IPS-NIHi11 (cell line): ENCODE results near the gene SLC9C1.
A peak's percentile ranks its signal among the peaks of the same experiment; 100 is the strongest.

Experiments
- DNase-seq: peaks from one replicate; pipeline ENCODE4 v3.0.0; 2012; ENCODE audit warnings: mixed read lengths, low spot score

The SLC9C1 gene

DNA sequence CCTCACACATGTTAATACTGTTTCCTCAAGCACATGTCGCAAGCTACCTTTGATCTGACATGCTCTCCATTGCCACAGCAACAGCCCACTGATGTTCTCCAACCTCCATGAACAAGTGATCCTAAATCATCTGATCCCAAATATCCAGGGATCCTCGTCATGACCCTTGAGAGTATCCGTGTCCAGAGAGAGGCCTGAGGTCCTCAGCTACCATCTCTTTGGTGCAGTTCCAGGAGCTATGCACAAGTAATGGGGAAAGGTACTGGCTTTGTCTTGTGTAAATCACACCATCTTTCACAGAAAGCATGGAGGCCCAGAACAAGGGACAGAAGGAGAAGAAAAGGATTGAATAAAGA, 163.4 kb downstream of the SLC9C1 start:
- no peak for DNase-seq

DNA sequence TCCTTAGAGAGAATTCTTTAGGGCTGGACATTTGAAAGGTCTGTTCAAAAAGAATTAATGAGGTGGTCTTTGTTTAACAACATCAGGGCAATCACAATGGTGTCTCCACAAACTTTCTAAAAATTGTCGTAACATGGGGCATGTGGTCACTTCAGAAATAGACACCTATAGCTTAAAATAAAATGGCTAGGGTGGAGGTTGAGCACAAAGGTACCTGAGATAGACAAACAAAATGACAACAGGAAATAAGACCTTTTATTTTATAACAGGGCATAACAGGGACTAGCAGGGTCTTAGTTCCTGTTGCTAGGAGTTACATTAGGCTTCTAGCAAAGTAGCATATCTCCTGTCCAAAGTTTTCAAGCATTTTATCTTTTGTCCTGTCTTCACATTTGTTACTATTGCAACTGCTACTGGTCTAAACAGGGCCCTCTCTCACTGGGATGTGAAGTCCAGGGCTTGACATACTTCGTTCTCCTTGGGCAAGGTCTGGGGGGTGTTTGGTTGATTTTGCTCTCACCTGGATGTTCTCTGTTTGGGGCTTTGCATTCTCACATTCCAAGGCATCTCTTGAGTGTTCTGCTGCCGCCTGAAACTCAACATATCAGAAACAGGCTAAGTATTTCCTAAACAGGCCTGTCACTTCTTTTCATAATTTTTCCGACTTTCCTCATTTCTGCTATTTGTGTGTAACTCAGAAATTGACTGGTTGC, 163.9 kb downstream of the SLC9C1 start:
- no peak for DNase-seq

DNA sequence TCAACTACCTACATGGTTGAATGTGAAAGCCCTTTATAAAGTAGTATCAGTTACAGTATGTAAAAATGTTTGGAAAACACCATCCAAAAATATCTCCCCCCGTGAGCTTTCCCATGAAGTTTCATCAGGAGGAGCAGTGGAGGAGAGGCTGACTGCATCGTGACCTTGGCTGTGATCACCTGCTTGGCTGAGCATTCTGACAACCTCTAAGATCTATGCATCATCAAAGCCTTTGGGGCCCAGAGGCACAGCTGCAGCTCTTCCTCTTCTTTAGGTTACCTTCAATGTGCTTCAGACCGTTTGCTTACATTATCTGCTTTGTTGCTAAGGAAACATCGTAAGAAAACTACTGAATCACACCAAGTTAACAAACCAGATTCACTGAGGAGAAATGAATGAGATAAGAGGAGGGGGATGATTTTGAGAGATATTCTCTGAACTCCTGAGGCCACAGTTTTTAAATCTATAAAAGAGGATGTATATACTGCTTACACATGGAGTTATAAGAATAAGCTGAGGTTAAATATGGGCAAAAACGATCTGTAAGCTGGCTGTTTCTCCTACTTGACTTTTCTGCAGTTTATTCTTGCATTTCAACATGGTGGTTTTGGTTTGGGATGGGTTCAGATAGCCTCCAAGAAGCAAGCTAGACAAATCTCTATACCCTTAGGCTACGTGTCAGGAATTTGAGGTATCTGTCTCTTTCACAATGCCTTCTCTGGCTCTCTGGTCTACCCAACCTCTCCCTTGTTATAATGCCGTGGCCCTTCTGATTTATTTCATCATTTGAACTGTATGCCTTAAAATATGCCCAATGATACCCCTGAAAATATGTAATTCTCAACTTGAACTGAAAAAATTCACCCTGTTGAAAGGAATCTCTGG, 164.9 kb downstream of the SLC9C1 start:
- no peak for DNase-seq

DNA sequence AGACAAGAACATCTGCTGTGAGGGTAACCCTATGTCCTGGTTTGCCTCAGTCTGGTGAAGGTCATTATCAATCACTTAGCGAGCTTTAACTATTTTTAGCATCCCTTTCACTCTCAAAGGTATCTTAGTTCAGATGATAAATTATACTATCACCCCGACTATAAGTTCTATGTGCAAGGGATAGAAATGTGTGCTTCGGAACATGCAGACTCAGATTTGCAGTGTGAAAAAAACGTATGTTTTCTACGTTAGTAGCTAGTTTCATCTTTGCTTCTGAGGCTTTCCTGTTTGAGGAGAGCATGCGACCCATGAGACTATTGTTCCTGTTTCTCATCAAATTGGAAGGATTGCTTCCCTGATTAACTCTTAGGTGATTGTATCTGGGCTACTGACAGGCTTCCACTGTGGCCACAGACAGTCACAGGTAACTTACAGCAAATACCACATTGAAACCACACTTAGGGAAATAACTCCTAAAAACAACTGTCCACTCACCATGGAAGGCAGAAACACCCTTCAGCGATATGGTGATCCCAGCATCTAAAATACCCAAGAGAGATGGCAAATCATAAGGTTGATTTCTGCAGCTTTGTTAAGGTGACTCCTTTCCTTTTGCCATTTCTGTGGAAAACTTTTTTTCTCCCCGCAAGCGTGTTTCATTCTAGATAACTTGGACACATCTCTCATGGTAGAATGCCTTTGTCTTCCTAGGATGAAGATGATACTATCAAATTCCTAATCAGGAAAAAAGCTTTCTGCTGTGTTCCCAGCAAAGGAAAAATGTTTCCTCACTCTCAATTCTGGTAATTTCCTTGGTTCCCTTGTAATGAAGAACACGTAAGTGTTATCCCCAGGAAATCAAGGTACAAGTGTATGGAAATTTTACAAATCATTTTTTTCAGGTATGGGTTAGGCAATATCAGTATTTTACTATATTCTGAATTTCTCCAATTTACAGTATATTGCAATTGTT, 166.2 kb downstream of the SLC9C1 start:
- DNase-seq: no peak

DNA sequence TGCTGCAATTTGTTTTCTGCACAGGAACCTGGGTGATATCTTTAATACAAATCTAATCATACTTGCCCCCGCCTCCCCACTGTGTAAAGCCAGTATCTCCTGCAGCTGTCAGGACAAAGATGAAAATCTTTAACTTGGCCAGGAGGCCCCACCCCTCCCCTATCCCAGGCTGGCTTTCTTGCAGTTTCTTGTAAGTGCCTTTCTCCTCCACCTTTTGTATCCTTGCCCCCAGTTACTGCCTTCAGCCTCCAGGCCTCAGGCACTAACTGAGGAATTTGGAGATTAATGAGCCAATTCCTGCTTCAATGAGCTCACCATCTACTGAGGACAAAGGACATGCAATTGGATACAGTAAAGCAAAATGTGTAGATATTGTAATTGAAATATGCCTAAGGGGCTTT, 167.5 kb downstream of the SLC9C1 start:
- peak; percentile 42 for DNase-seq

DNA sequence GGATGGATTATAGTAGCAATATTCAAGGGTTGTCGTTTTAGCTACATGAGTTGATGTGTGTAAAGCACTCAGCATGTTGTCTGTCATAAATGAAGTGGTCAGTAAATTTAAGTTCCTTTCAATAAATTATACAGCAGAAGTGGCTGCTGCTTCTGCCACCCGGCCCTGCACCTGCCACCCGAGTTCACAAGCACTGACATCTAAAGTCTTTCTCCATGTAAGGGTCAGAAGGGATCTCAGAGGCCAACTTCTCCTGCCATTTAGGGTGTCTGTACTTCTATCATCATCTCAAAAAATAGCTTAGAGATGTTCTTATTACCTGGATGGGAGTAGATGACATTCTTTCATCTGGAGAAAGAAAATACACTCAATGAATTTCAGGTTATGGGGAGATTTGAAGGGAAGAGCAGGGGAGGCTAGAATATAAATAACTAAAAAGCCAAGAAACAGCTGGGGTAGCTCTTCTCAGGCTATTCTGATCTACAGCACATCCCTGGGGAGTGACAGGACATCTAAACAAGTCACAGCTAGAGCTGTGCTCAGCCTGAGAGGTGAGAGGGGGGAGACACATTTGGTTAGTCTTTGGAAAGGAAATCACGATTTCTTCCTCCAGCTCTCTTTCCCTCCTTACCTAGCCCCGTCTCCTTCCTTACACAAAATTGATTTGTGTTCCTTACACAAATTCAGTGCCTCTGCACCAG, 169.0 kb downstream of the SLC9C1 start:
- no peak for DNase-seq

DNA sequence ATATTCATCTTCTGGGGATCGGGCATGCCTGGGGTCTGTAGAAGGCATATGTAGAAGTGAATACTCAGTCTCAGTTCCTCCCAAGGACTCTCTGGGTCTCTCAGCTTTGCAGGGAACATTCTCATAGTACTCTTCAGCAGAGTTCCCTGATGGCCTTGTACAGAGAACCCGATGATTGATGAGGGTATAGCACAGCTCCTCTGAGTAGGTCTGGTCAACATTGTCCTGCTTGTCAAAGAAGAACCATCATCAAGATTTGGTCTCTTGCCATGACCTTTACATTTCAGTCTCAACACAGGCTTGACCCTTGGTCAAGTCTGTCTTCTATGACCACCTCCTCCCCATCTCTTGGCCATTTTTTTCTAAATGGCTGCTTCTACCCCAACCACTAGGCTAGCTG, 170.5 kb downstream of the SLC9C1 start:
- DNase-seq: no peak

DNA sequence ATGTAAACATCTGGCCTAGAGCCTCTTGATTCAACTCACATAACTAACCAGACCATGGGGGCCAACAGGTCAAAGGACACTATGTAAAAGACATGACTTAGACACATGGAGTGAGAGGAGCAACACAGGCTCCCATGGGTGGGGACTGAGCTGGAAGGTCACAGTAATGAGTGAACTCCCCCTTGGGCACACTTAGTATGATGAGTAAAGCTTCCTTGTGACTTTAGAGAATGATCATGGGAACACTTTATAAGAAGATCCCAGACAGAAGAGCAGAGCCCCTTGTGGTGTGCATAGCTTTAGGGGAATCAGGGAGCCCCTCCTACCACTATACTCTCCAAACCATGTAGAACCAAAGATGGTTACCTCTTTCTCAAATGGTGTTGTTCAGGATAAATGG, 171.1 kb downstream of the SLC9C1 start:
- DNase-seq: no peak

DNA sequence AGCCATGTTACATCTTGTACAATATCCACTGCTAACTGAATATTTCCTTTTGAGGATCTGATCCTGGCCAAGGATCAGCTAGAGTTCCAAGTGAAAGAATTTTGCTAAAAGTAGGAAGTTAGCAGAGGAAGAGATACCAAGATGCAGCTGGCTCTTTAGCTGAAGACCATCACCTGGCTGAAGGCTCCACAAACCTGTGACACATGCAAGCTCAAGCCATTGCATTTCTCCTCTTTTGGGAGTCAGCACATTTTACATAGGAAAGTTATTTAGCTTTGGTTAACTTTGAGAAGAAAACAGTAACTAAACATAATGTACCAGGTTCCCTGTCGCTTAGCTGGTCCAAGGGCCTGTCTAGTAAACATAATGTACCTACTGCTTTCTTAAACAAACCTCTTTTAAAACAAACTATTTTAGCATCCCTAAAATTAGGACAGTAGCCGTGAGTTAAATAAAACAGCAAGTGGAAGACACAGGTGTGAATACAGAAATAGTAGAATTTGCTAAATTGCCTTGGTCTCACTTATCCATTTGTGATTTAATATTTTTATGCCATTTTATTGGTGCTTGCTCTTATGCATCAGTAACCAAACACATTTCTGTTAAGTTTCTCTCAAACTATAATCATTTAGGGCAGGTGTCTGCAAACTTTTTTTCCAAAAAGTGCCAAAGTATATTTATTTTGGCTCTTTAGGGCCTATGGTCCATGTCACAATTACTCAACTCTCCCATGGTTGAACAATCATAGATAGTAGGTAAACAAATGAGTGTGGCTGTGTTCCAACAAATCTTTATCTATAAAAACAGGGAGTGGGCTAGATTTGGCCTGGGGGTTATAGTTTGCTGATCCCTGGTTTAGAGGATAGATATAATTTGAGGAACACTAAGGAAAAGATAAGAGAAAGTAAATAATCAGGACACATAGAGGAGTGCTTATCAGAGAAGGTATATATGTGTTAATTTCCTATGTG, 172.2 kb downstream of the SLC9C1 start:
- no peak for DNase-seq

DNA sequence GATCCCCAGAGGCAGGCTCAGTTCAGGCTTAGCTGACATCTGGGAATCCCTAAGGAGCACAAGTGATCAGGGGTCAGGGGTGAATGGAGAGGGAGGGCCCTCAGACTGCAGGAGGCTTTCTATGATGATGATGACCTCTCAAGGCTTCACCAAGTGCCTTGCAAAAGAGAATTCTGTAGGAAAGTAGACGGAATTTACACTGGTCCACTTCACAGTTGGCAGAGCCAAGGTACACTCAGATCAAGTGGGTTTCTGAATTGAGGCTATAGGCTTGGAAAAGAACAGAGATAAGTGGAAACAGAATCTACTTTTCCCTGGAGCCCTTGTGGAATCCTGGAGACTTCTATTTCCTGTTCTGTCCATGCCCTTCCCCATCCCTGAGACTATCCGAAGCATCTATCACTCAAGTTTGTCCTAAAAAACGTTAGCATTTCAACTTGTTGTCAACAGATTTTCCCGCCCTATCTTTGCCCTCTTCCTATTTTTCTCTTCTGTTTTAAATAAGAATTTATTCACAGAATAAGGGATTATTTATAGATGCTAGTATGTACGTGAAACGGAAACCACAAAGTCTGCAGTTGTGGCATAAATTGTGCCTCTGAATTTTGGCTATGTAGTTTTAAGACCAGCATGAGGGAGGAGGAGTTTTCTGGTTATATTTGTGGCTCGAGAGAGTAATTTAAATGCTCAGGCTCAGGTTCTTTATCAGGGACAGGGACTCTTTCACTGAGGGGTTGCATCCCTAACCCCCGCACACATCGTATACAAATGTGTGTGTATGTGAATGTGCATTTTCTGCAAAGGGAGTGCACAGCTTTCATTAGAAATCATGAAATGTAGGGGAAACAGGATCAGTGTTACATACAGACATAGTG, 173.8 kb downstream of the SLC9C1 start:
- DNase-seq: no peak

DNA sequence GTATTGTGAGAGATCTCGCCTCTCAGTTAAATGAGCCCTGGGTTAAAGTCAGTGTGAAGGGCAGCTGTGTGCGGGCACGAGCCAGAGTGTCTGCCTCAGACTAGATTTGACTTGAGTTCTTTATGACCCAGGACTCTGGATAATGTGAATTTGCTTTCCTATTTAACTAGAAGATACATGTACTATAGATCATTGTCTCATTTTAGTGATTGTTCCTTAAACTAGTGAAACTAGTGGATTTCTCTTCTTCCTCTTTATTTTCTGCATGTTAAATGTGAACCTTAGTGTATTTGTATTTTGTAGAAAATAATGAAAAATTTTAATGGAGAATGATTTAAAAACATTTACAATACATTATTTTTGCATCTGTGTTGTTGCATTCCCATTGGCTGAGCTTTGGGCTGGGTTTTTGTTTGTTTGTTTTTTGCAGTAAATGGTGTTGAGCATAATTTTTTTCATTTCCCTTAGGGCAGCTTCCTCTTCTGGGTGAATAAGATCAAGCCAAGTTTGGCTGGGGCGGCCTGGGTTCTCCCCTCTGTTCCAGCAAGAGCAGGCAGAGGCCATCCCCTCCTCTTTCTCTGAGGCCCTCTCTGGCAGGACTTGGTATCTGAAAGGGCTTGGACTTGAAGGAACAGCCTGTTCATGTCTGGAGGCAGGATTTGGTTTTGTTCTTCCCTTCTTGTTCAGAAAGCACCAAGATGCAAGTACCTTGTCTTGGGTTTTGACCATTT, 176.0 kb downstream of the SLC9C1 start:
- DNase-seq: peak; percentile 28

DNA sequence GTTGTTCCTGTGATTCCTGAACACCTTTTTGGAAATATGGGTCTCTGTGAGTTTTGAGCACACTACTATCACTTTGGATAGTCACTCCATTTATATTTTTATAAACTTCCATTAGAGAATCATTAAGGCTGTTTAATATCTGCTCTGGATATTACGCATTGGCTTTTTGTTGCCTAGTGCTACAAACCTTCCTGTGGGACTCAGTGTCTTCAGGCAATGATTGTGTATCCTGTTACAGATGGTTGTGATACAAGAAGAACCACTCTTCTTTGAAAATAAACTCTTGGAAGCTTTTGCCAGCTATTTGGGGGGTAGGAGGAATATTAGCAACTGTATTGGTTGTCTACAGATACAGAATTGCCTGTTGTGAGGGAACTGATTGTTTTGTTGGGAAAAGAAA, 176.6 kb downstream of the SLC9C1 start:
- DNase-seq: no peak

DNA sequence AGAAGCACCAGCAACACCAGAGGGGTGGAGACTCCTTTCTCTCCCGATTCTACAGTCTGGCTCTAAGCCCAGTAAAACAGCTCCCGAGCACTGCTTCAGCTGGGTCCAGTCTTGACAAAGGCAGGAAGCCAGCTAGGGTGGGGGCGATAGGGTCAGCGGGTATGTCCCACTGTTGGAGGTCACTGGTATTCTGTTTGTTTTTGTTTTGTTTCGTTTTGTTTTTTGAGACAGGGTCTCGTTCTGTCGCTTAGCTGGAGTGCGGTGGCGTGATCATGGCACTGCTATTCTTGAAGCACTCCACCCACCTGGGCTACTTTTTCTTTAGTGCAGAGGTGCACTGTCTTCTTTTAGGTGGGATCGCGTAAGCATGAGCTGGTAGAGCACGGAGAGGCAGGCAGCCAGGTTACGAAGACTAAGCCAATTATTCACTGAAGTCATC, 177.2 kb downstream of the SLC9C1 start:
- DNase-seq: no peak

DNA sequence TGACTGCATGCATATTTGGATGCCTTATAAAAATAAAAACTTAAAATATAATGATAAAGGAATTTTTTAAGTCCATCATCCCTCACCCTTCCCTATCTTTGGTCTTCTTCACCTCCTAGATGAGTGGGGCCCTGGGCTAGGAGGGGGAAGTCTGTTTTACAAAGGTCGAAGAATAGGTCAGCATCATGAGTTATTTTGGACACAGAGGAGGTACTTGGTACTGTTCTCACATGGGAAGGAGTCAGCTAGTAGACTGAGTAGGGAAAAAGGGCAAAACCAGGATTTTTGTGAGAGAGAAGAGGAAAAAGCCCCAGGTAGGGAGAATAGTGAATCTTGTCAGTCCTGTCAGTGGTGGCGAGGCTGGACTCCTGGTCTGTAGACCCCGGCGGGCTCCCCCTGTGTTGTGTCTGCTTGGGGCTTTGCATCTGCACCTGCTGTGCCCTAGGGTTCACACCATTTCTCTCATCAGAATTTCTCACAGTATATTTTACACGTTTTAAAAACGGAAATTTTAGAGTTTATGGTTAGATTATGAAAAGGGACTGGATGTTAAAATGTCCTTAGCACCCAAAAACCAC, 178.1 kb downstream of the SLC9C1 start:
- DNase-seq: no peak

DNA sequence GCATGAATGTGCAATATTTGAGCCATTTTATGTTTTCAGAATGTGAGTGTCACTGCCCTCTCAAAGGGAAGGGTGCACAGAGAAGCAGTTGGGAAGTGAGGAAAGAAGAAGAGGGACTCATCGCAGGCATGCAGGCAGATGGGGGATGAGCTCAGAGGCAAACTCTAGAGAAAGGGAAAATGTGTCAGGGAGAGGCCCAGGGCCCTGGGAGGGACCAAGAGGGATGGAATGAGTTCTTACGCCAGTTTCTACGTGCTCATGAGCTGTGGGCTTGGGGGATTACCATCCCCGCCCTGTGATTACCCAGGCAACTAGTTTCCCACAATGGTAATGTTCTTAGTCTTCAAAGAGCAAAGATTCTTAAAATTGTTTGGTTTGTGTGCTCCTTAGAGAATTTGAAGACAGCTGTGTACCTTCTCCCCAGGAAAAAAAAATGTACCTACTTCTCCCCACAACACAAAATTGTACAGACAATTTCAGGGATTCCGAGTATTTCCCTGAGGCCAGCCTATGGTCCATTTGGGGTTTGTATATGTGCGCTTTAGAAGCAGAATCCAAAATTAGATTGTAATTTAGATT, 178.8 kb downstream of the SLC9C1 start:
- DNase-seq: no peak

DNA sequence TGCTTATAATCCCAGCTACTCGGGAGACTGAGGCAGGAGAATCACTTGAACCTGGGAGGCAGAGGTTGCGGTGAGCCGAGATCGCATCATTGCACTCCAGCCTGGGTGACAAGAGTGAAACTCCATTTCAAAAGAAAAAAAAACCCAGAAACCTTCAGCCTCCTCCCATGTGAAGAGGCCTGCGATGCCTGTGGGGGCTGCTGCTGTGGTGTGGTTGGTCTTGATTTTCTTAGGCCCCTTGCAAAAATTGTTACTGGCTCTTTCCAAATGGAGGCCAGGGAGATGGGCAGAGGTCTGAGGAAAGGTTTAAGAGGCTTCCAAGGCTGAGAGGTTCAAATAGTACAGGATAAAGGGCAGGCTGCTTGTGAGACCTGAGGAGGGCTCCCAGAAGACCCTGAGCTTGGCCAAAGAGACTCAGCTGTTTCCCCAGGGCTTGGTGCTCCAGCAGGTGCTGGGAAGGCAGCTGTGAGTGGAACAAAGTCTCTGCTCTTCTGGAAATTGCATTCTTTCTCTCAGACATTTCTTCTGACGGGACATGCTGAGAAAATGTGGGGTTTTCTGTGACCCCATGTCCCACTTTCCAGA, 179.3 kb downstream of the SLC9C1 start:
- no peak for DNase-seq

DNA sequence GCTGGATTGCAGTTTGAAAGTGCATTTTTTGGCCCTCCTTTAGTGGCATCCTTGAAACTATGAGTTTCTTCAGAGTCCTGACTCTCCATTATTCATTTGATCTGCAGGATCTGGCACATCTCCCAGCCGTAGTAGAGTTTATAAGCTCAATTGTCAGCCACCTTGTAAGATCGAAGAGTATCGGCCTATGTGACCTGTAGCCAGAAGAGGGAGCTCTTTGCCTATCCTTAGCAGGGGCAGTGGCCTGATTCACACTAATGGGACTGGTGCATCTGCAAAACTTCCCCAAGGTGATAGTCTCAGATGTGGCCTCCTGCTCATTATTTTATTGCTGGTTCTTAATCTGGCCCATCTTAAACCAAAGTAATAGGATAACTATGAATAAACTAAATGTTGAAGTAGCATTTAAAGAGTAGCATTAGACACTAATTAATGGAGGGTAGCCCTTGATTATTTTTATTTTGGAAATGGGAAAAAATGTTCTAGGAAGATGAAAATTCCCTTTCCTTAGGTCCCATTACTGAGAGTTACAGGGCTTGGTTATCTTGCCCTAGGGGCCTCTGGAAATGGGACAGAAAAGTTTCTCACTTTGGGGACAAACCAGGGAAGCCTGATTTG, 182.1 kb downstream of the SLC9C1 start:
- peak; percentile 82 for DNase-seq
